ENCODE measurements around the gene SERP1. TPM values are rescaled to one million over a fixed set of nuclear protein-coding genes. Genes with fewer than 3 reads are reported as not detected.

SERP1 gene
- total RNA-seq, 4 donors from 2014 or later, result 25.3 to 52.7 (median 36.3) TPM

DNA sequence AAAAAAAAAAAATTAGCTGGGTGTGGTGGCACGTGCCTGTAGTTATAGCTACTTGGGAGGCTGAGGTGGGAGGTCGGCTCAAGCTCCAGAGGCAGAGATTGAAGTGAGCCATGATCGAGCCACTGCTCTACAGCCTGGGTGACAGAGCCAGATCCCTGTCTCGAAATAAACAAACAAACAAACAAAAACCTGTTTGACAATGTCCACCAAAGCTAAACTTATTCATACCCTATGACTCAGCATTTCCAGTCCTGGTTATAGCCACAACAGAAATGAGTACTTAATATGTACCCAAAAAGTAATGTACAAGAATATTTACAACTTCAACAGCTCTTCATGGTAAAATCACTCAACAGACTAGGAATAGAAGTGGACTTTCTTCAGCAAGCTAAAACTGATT is 31.1 kb downstream of the SERP1 start:
- DNase-seq (no peak), ATAC-seq (no peak)
- in situ Hi-C loops (cut with MboI; ENCODE audit: low sequenced_read_pairs in 4 of 4), result loop anchor here in 1 of 4 donors (25.0 kb wide), 1 partner anchor 228 kb away; no protein-coding TSS in a partner anchor
- Histone ChIP-seq H3K4me3 (no peak overlapping the region), H3K4me1 (no peaks in the 10 kb centered on the region), H3K27me3 (no peaks in the 10 kb centered on the region), H3K9me3 (no peaks in the 10 kb centered on the region), H3K36me3 (no peaks in the 10 kb centered on the region), H3K27ac (no peak overlapping the region)
- intact Hi-C loops (cut with DNase I; ENCODE audit: low total_unique reads), result no loop called here
- TF ChIP-seq, protein P1, sequence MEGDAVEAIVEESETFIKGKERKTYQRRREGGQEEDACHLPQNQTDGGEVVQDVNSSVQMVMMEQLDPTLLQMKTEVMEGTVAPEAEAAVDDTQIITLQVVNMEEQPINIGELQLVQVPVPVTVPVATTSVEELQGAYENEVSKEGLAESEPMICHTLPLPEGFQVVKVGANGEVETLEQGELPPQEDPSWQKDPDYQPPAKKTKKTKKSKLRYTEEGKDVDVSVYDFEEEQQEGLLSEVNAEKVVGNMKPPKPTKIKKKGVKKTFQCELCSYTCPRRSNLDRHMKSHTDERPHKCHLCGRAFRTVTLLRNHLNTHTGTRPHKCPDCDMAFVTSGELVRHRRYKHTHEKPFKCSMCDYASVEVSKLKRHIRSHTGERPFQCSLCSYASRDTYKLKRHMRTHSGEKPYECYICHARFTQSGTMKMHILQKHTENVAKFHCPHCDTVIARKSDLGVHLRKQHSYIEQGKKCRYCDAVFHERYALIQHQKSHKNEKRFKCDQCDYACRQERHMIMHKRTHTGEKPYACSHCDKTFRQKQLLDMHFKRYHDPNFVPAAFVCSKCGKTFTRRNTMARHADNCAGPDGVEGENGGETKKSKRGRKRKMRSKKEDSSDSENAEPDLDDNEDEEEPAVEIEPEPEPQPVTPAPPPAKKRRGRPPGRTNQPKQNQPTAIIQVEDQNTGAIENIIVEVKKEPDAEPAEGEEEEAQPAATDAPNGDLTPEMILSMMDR (IDR thresholded peaks at IDR 0.05 in 4 of 5, conservative IDR thresholded peaks at IDR 0.05 in 1 of 5), result no peak
- TF ChIP-seq POLR2A (IDR thresholded peaks at IDR 0.05), result no peak

DNA sequence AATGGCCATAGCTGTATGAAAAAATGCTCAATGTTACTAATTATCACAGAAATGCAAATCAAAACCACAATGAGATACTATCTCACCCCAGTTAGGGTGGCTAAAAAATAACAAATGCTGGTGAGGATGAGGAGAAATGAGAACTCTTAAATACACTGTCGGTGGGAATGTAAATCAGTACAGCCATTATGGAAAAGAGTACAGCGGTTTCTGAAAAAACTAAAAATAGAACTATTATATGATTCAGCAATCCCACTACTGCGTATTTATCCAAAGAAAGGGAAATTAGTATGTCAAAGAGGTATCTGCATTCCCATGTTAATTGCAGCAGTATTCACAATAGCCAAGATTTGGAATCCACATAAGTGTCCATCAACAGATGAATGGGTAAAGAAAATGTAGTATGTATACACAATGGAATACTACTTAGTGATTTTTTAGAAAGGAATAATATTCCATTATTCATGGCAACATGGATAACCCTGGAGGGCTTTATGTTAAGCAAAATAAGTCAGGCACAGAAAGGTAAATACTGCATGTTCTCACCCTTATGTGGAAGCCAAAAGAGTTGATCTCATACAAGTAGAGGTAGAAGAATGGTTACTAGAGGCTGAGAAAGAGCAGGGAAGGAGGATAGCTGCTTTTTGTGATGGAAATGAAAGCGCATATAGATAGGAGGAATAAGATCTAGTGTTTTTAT is 35.0 kb downstream of the SERP1 start:
- Histone ChIP-seq H3K36me3 (no peaks in the 10 kb centered on the region), H3K27ac (no peak overlapping the region), H3K27me3 (no peaks in the 10 kb centered on the region), H3K4me3 (no peak overlapping the region), H3K9me3 (no peaks in the 10 kb centered on the region), H3K4me1 (no peaks in the 10 kb centered on the region)
- in situ Hi-C loops (cut with MboI; ENCODE audit: low sequenced_read_pairs in 4 of 4) (loop anchor here in 1 of 4 donors (25.0 kb wide), 1 partner anchor 224 kb away; no protein-coding TSS in a partner anchor), intact Hi-C loops (cut with DNase I; ENCODE audit: low total_unique reads) (no loop called here)
- DNase-seq, result no peak
- ATAC-seq, result no peak
- TF ChIP-seq POLR2A (IDR thresholded peaks at IDR 0.05), result no peak
- TF ChIP-seq, protein P1 (IDR thresholded peaks at IDR 0.05 in 4 of 5, conservative IDR thresholded peaks at IDR 0.05 in 1 of 5), result no peak

DNA sequence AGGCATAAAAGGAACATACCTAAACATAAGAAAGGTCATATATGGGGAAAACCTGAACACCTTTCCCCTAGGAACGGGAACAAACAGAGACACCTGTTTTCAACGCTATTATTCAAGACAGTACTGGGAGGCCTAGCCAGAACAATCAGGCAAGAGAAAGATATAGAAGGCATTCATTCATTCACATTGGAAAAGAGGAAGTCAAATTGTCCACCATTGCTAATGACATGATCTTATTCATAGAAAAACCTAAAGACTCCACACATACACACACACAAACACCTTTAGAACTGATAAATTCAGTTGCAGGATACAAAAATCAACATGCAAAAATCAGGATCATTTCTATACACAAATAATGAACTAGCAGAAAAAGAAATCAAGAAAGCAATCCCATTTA is 36.5 kb downstream of the SERP1 start:
- in situ Hi-C loops (cut with MboI; ENCODE audit: low sequenced_read_pairs in 4 of 4), result loop anchor here in 2 of 4 donors (10.0 to 25.0 kb wide), 2 partner anchors 222 to 225 kb away; no protein-coding TSS in a partner anchor
- H3K27me3 ChIP-seq, result no peaks in the 10 kb centered on the region
- no peak overlapping the region for H3K27ac ChIP-seq
- ATAC-seq (no peak), DNase-seq (no peak)
- H3K9me3 ChIP-seq, result no peaks in the 10 kb centered on the region
- H3K36me3 ChIP-seq, result no peaks in the 10 kb centered on the region
- intact Hi-C loops (cut with DNase I; ENCODE audit: low total_unique reads), result no loop called here
- H3K4me1 ChIP-seq, result no peaks in the 10 kb centered on the region
- H3K4me3 ChIP-seq, result no peak overlapping the region
- TF ChIP-seq, protein P1 (IDR thresholded peaks at IDR 0.05 in 4 of 5, conservative IDR thresholded peaks at IDR 0.05 in 1 of 5), result no peak
- no peak for TF ChIP-seq POLR2A (IDR thresholded peaks at IDR 0.05)

DNA sequence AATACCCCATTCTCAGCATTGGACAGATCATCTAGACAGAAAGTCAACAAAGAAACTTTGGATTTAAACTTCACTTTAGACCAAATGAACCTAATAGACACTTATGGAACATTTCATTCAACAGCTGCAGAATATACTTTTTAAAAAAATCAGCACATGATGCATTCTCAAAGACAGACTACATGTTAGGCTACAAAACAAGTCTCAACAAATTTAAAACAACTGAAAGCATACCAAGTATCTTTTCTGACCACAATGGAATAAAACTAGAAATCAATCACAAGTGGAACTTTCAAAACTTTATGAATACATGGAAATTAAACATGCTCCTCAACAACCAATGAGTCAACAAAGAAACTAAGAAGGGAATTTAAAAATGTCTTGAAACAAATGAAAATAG is 37.9 kb downstream of the SERP1 start:
- intact Hi-C loops (cut with DNase I; ENCODE audit: low total_unique reads), result no loop called here
- DNase-seq (no peak), ATAC-seq (no peak)
- in situ Hi-C loops (cut with MboI; ENCODE audit: low sequenced_read_pairs in 4 of 4), result loop anchor here in 2 of 4 donors (10.0 to 25.0 kb wide), 2 partner anchors 221 to 224 kb away; no protein-coding TSS in a partner anchor
- no peak overlapping the region for H3K4me3 ChIP-seq
- TF ChIP-seq, protein P1 (IDR thresholded peaks at IDR 0.05 in 4 of 5, conservative IDR thresholded peaks at IDR 0.05 in 1 of 5), result no peak
- TF ChIP-seq POLR2A (IDR thresholded peaks at IDR 0.05), result no peak
- H3K9me3 ChIP-seq, result no peaks in the 10 kb centered on the region
- H3K4me1 ChIP-seq, result no peaks in the 10 kb centered on the region
- H3K27ac ChIP-seq, result no peak overlapping the region
- H3K27me3 ChIP-seq, result no peaks in the 10 kb centered on the region
- H3K36me3 ChIP-seq, result no peaks in the 10 kb centered on the region

Data from gastrocnemius medialis (tissue), 4 donors.